Measurements from ENCODE around the gene MUL1.
A peak's percentile ranks its signal among the peaks of the same experiment; 100 is the strongest.
"Not testable (repeated sequence)": the region's sequence is repeated elsewhere in the genome, so short reads cannot be mapped to it uniquely, and the experiment has no call there.

Gene MUL1

DNA sequence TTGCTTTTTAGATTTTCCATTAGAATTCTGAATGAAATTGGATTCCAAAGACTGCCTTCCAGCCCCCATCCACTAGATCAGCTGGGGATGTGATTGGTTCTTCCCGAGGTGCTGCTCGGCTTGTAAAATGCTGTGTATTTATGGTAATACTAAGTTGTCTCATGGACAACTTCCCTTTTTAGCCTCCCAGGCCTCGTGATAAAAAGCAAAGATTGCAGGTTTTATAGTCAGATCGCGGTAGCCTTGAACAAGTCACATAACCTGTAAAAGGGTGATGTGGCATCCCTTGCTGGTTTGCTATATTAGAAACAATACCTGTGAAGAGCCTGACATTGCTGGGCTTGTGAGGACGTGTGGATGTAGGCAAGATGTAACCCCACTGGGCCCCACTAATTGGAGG is 10.4 kb downstream of the MUL1 start:
- Mint-ChIP-seq H3K27ac (no peak overlapping the region), H3K27me3 (no peaks in the 10 kb centered on the region), H3K9me3 (no peaks in the 10 kb centered on the region), H3K36me3 (peaks cover 13% of the 10 kb centered on the region), H3K4me1 (peaks cover 4% of the 10 kb centered on the region), H3K4me3 (no peak overlapping the region)
- DNase-seq (ENCODE audit: low spot score in 2 of 2), result no peak
- ATAC-seq (ENCODE audit: low read depth), result no peak

DNA sequence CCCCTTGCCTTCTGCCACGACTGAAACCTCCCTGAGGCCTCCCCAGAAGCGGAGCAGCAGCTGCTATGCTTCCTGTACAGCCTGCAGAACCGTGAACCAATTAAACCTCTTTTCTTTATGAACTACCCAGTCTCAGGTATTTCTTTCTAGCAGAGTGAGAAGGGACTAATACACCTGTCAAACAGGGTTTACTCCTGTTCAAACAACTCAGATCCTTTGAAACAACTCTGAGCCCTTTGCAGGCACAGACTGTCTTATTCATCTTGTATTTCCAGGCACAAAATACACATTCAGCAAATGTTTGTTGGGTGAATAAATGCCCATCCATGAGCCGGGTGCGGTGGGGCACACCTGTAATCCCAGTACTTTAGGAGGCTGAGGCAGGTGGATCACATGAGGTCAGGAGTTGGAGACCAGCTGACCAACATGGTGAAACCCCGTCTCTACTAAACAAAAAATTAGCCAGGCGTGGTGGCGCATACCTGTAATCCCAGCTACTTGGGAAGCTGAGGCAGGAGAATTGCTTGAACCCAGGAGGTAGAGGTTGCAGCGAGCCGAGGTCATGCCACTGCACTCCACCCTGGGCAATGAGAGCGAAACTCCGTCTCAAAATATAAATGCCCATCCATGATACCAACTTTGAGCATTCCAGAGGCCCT is 11.1 kb downstream of the MUL1 start:
- H3K9me3 Mint-ChIP-seq; DNase-seq (ENCODE audit: low spot score in 2 of 2); ATAC-seq (ENCODE audit: low read depth); H3K27me3 Mint-ChIP-seq; H3K4me1 Mint-ChIP-seq; H3K27ac Mint-ChIP-seq; H3K4me3 Mint-ChIP-seq: not testable (repeated sequence)
- peaks cover 13% of the 10 kb centered on the region for H3K36me3 Mint-ChIP-seq

DNA sequence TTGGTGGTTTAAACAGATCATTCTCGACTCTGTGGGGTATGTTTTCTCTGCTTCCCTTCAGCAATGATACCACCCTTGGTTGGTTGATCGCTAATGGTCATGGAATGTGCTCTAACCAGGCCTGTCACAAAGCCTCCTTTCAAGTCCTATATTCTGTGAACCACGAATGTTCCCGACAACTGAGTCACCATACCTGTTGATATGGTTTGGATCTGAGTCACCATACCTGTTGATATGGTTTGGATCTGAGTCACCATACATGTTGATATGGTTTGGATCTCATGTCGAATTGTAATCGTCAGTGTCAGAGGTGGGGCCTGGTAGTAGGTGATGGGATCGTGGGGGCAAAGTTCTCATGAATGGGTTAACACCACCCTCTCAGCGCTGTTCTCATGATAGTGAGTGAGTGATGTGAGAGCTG is 11.7 kb downstream of the MUL1 start:
- Mint-ChIP-seq H3K27me3 (no peaks in the 10 kb centered on the region), H3K4me1 (peaks cover 4% of the 10 kb centered on the region), H3K9me3 (no peaks in the 10 kb centered on the region), H3K27ac (no peak overlapping the region), H3K36me3 (peaks cover 12% of the 10 kb centered on the region), H3K4me3 (no peak overlapping the region)
- no peak for DNase-seq (ENCODE audit: low spot score in 2 of 2)
- ATAC-seq (ENCODE audit: low read depth), result no peak

DNA sequence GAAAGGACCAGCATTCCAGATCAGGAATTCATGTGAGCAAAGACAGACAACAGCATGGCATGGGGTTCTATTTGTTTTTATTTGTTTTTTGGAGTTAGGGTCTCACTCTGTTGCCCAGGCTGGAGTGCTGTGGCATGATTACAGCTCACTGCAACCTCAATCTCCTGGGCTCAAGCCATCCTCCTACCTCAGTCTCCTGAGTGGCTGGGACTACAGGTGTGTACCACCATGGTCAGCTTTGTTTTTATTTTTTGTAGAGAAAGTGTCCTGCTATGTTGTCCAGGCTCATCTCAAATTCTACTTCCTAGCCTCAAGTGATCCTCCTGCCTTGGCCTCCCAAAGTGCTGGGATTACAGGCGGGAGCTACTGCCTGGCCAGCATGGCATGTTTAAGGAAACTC is 12.3 kb downstream of the MUL1 start:
- no peak overlapping the region for H3K4me3 Mint-ChIP-seq
- ATAC-seq (ENCODE audit: low read depth) (no peak), DNase-seq (ENCODE audit: low spot score in 2 of 2) (no peak)
- no peaks in the 10 kb centered on the region for H3K27me3 Mint-ChIP-seq
- H3K9me3 Mint-ChIP-seq, result no peaks in the 10 kb centered on the region
- peaks cover 4% of the 10 kb centered on the region for H3K4me1 Mint-ChIP-seq
- peaks cover 9% of the 10 kb centered on the region for H3K36me3 Mint-ChIP-seq
- no peak overlapping the region for H3K27ac Mint-ChIP-seq

DNA sequence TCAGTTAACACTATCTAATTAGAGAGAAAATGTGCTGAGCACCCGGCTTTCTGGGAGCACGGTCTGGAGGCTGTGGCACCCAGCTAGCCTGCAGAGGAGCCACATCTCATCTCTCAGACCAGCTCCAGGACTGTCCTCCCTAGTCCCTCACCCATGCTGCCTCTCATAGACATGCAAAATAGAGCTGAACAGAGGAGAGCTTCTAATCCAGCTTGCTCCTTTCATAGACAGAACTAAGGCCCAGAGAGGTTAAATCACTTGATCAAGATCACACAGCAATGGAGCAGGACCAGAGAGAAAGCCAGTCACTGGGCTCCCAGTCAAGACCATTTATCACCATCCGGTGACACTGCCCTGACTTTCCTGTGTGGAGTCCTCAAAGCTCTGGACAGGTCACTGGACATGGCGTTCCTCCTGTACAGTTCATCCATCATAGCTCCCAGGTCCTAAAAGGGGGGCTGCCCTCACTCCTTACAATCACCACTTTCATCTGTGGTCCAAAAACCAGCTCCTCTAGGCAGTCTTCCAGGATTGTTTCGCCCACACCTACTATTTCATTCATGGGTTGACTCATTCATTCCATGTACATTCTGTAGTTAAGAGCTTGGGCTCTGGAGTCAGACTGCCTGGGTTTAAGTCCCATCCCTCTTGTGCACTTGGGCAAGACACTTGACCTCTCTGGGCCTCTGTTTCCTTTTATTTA is 13.2 kb downstream of the MUL1 start:
- no peak for DNase-seq (ENCODE audit: low spot score in 2 of 2)
- Mint-ChIP-seq H3K9me3 (no peaks in the 10 kb centered on the region), H3K27ac (no peak overlapping the region), H3K4me3 (no peak overlapping the region), H3K27me3 (peaks cover 2% of the 10 kb centered on the region), H3K36me3 (peaks cover 3% of the 10 kb centered on the region), H3K4me1 (peaks cover 4% of the 10 kb centered on the region)
- ATAC-seq (ENCODE audit: low read depth), result no peak

DNA sequence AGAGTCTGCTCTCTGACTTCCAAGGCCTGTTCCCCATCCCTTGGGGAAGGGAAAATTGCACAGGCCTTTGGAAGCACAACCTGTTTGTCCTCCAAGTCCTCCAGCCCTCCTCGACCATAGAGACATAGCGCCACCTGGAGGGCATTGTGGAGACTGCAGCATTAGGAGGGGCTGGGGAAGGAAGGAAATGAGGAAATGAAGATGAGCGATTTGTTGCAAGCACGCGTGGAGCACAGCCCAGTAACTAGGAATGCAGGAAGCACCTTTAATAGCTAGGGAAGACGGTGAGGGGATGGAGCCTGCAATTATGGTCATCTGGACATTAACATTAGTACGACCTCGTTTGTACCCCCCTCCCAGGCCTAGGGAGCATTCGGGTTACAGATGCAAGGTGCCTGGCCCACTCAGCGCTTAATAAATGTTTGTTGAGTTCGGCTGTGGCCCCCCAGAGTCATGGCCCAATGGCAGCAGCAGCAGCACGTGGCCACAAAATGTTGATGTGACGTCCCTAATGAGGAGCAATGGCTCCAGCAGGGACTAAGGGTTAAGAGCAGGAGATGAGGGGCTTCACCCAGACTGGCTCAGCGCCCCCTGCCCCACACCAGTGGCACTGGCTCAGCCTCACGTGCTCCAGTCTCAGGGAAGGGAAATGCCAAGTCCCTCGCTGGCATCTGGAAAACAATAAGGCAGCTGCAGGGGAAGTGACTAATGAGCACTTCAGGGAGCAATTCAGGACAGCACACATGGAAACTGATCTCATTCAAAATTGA is 13.9 kb downstream of the MUL1 start:
- peaks cover 4% of the 10 kb centered on the region for H3K4me1 Mint-ChIP-seq
- H3K27ac Mint-ChIP-seq, result no peak overlapping the region
- no peak overlapping the region for H3K4me3 Mint-ChIP-seq
- peaks cover 2% of the 10 kb centered on the region for H3K27me3 Mint-ChIP-seq
- ATAC-seq (ENCODE audit: low read depth) (peak; percentile 95), DNase-seq (ENCODE audit: low spot score in 2 of 2) (peak; percentile 92)
- peaks cover 3% of the 10 kb centered on the region for H3K36me3 Mint-ChIP-seq
- H3K9me3 Mint-ChIP-seq, result no peaks in the 10 kb centered on the region

DNA sequence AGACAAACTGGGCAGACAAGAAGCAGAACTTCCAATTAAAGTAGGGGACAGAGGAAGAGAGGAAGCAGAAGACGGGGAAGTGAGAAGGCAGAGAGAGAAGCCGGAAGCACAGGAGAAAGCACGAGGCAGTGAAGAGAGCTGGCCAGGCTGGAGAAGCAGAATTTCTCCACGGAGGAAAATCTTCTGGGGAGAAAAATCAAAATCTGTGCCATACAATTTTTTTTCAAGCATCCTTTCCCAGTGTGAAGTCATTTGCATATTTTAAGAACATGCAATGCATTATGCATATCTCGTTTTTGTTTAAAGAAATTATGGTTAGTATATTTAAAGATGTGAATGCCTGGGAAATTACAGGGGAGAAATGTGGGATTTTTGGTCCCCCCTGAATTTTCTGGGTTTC is 14.6 kb downstream of the MUL1 start:
- Mint-ChIP-seq H3K4me1 (peaks cover 4% of the 10 kb centered on the region), H3K27ac (no peak overlapping the region), H3K27me3 (peaks cover 2% of the 10 kb centered on the region), H3K9me3 (no peaks in the 10 kb centered on the region), H3K4me3 (peak overlapping the region; percentile 49), H3K36me3 (peaks cover 3% of the 10 kb centered on the region)
- ATAC-seq (ENCODE audit: low read depth) (no peak), DNase-seq (ENCODE audit: low spot score in 2 of 2) (no peak)

DNA sequence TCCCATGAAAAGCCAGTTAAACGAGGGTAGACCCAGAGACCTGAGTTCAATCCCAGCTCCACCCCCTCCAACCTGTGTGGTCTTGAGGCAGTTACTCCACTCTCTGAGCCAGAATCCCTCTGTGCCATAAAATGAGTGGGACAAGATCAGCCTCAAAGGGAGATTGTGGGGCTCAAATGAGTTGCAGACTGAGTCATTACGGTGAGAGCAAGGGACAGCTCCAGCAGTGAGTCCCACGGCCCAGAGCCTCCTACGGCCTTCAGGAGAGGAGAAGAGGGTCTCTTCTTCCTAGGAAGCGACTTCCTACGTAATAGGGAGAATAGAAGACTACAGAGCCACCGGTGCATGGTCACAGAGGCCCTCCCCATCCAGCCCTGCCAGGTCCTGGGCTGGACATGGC is 15.2 kb downstream of the MUL1 start:
- DNase-seq (ENCODE audit: low spot score in 2 of 2) (no peak), ATAC-seq (ENCODE audit: low read depth) (no peak)
- no peaks in the 10 kb centered on the region for H3K9me3 Mint-ChIP-seq
- peak overlapping the region; percentile 49 for H3K4me3 Mint-ChIP-seq
- H3K27me3 Mint-ChIP-seq, result peaks cover 6% of the 10 kb centered on the region
- peaks cover 4% of the 10 kb centered on the region for H3K4me1 Mint-ChIP-seq
- H3K27ac Mint-ChIP-seq, result no peak overlapping the region
- H3K36me3 Mint-ChIP-seq, result peaks cover 3% of the 10 kb centered on the region

DNA sequence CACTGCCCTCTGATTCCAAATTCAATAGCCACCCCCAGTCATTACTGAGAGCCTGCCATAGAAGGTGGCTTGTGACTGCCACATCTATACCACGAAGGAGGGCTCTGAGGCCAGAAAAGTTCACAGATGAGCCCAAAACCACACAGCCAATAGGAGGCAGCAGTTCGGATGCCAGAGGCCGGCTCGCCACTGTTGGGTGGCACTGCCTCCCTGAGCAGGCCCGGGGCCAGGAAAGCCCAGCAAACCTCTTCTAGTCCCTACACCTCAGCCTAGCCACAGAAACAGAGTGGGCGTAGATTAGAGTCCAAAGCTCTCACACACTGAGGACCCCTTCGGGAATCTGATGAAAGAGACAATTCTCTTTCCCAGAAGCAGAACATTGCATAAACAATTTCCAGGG is 16.1 kb downstream of the MUL1 start:
- Mint-ChIP-seq H3K9me3 (no peaks in the 10 kb centered on the region), H3K27ac (no peak overlapping the region), H3K4me1 (peaks cover 6% of the 10 kb centered on the region), H3K27me3 (peaks cover 6% of the 10 kb centered on the region), H3K36me3 (no peaks in the 10 kb centered on the region), H3K4me3 (no peak overlapping the region)
- ATAC-seq (ENCODE audit: low read depth) (no peak), DNase-seq (ENCODE audit: low spot score in 2 of 2) (no peak)

DNA sequence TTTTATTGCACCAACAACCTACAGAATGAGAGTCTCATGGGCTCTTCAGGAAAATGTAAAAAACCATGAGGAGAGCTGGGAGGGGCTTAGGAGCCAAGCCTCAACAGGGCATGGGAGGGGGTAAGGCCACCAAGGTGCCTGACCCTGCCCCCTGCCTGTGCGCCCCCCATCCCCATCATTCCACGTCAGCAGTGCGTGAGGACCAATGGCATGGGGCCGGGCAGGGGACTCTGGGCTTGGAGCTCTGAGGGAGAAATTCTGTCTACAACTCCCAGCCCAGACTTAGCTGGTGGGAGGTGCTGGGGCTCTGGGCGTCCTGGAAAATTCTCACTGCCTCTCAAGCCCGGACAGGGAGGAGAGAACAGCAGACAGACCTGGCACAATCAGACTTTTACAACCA is 16.8 kb downstream of the MUL1 start:
- DNase-seq (ENCODE audit: low spot score in 2 of 2) (no peak), ATAC-seq (ENCODE audit: low read depth) (no peak)
- Mint-ChIP-seq H3K27me3 (peaks cover 6% of the 10 kb centered on the region), H3K36me3 (no peaks in the 10 kb centered on the region), H3K4me1 (peaks cover 6% of the 10 kb centered on the region), H3K9me3 (no peaks in the 10 kb centered on the region), H3K4me3 (no peak overlapping the region), H3K27ac (no peak overlapping the region)

DNA sequence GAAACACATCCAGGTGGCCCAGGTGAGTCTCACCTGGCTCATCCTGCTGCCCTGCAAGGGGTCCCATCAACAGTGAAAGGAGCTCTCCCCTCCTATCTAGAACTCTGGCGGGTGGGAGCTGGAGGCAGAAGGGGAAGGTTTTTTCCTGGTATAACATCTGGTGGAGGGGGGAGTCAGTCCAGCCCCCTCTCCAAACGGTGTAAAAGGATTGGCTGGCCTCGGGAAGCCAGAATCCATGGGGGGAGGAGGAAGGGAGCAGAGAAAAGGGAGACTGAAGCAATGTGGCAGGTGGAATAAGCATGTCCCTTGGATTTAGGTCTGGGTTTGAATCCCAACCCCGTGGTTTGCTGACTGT is 20.7 kb downstream of the MUL1 start:
- ATAC-seq (ENCODE audit: low read depth) (no peak), DNase-seq (ENCODE audit: low spot score in 2 of 2) (no peak)
- Mint-ChIP-seq H3K27me3 (peaks cover 19% of the 10 kb centered on the region), H3K4me1 (peaks cover 19% of the 10 kb centered on the region), H3K36me3 (peaks cover 6% of the 10 kb centered on the region), H3K4me3 (peak overlapping the region; percentile 73), H3K9me3 (no peaks in the 10 kb centered on the region), H3K27ac (peak overlapping the region; percentile 13)

DNA sequence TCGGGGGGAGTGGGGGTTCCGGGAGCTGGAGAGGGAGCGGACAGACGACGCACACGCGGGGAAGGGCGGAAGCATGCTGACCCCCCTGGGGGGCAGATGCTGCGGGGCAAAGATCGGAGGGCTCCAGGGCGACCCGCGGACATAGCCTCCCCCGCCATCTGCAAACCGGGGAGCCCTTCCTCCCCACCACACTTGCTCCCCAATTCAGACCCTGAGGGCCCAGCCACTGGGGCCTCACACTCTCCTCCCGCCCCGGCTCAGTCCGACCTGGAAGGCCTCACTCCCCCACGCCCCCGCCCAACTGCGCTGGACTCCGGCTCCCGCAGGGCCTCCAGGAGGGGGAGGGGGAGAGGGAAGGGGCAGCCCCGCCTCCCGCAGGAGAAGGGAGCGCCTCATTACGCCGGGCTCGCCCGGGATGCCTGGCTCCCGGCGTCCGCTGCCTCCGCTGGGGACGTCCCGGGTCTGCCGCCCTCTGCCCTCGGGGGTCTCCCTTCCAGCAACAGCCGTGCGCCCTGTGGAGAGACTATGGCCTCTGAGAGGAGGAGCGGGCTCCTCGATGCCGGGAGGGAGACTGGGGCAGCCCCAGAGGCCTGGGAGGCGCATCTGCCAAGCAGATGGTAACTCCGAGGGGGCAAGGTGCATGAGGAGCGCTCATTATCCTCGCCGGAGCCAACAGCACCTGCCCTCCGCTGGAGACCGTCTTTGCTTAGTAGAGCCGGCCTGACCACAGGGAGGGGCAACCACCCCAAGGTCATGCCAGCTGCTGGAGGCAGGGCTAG is 21.3 kb downstream of the MUL1 start:
- peak; percentile 9 for ATAC-seq (ENCODE audit: low read depth)
- Mint-ChIP-seq H3K9me3 (no peaks in the 10 kb centered on the region), H3K4me3 (peak overlapping the region; percentile 73), H3K27me3 (peaks cover 20% of the 10 kb centered on the region), H3K4me1 (peaks cover 19% of the 10 kb centered on the region), H3K27ac (peak overlapping the region; percentile 13), H3K36me3 (peaks cover 6% of the 10 kb centered on the region)
- DNase-seq (ENCODE audit: low spot score in 2 of 2), result peak; percentile 14 to 32

DNA sequence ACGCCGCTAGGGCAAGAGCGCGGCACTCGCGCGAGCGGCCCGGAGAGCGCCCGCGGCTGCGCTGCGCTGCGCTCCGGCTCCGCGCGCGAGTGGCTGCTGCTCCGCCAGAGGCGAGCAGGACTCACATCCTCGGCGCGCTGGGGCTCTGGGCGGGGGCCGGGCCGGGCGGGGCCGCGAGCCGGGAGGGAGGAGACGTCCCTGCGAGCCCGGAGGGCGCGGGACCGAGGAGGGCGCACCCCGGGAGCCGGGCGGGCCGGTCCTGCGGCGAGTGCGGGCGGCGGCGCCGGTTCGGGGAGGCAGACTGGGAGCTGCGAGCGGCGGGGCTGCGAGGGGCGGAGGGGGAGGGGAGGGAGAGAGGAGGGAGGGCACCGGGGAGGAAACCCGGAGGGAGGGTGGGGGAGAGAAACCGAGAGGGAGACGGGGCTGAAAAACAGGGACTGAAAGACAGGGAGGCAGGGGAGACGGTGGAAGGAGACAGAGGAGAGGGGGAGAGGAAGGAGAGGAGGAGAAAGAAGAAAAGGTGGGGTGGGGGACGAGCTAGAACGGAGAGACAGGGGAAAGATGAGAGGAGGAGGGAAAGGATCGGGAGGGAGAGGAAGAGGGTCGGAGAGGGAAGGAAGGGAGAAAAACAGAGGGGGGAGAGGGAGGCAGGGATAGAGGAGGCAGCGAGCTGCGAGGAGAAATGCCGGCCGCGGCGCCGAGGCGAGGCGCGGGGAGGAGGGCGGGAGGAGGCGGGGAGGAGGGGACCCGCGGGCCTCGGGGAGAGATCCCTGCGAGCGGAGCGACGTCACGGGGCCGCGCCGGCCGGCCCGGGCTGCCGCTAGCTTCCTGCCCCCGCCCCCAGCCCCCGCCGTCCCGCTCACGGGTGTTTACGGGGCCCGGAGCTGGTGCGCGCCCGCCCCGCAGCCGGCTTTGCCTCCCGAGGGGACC is 22.2 kb downstream of the MUL1 start, which contains the start of gene CAMK2N1:
CAMK2N1 (minus strand) TSS at position 684 of the 930 bp plus-strand sequence. CDS start 831 bp downstream, outside the sequence.
- peak within 1 kb of the TSS; percentile 78 for H3K27ac Mint-ChIP-seq
- peak within 1 kb of the TSS; percentile 99 for H3K4me3 Mint-ChIP-seq
- DNase-seq (ENCODE audit: low spot score in 2 of 2) (peak; percentile 31 to 46), ATAC-seq (ENCODE audit: low read depth) (peak; percentile 75)
- peaks cover 19% of the 10 kb centered on the region for H3K4me1 Mint-ChIP-seq
- H3K27me3 Mint-ChIP-seq, result peaks cover 24% of the 10 kb centered on the region
- H3K36me3 Mint-ChIP-seq, result peaks cover 6% of the 10 kb centered on the region
- H3K9me3 Mint-ChIP-seq, result no peaks in the 10 kb centered on the region
